ENCODE results near the gene DDX49. TPM values are rescaled to one million over a fixed set of nuclear protein-coding genes. Genes with fewer than 3 reads are reported as not detected.

DDX49 gene
- total RNA-seq, 1 experiment from 2014 or later: 47.9 TPM

- Mint-ChIP-seq H3K27me3 (ENCODE audit: low read depth) (peaks cover 34% of the 10 kb centered on the region), H3K36me3 (peaks cover 3% of the 10 kb centered on the region), H3K27ac (no peak overlapping the region), H3K4me3 (peak overlapping the region; percentile 61), H3K9me3 (no peaks in the 10 kb centered on the region), H3K4me1 (peaks cover 24% of the 10 kb centered on the region)
- CTCF ChIA-PET: interaction anchor here (1.4 kb wide), 1 partner anchor 23 kb away, joined by 7 read pairs; the partner anchor contains the start of genes COPE and DDX49
- no peak for DNase-seq (ENCODE audit: low spot score)
- POLR2A ChIA-PET: no interaction called here
- TF ChIP-seq EMX1 (CRISPR knock-in tag; IDR thresholded peaks at IDR 0.05) (no peak), E2F5 (CRISPR knock-in tag; IDR thresholded peaks at IDR 0.05) (no peak), GTF2I (CRISPR knock-in tag; conservative IDR thresholded peaks at IDR 0.05) (no peak), ZNF317 (CRISPR knock-in tag; IDR thresholded peaks at IDR 0.05; ENCODE audit: borderline replicate concordance, low read depth) (no peak)
- ATAC-seq: no peak
Measured at GRCh38 chr19:18942692-18943091, 23.2 kb downstream of the DDX49 start.

- ATAC-seq (no peak), DNase-seq (ENCODE audit: low spot score) (no peak)
- no peaks in the 10 kb centered on the region for H3K36me3 Mint-ChIP-seq
- peaks cover 34% of the 10 kb centered on the region for H3K27me3 Mint-ChIP-seq (ENCODE audit: low read depth)
- ChIA-PET POLR2A (no interaction called here), CTCF (interaction anchor here (1.4 kb wide), 1 partner anchor 43 kb away, joined by 3 read pairs; no protein-coding TSS in a partner anchor)
- H3K4me3 Mint-ChIP-seq: no peak overlapping the region
- no peaks in the 10 kb centered on the region for H3K9me3 Mint-ChIP-seq
- TF ChIP-seq PRDM15 (CRISPR knock-in tag; IDR thresholded peaks at IDR 0.05) (no peak), ZNF423 (CRISPR knock-in tag; IDR thresholded peaks at IDR 0.05) (no peak), ESRRA (CRISPR knock-in tag; IDR thresholded peaks at IDR 0.05; ENCODE audit: borderline replicate concordance) (no peak), GABPB1 (CRISPR knock-in tag; IDR thresholded peaks at IDR 0.05) (no peak), CDX4 (CRISPR knock-in tag; IDR thresholded peaks at IDR 0.05; ENCODE audit: borderline replicate concordance) (no peak), ZNF232 (CRISPR knock-in tag; IDR thresholded peaks at IDR 0.05) (no peak), NFYB (CRISPR knock-in tag; conservative IDR thresholded peaks at IDR 0.05; ENCODE audit: low read depth) (no peak), NFE2L1 (CRISPR knock-in tag; IDR thresholded peaks at IDR 0.05) (no peak), MYBL2 (CRISPR knock-in tag; IDR thresholded peaks at IDR 0.05) (no peak), E2F5 (CRISPR knock-in tag; IDR thresholded peaks at IDR 0.05) (no peak), NR2C2 (CRISPR knock-in tag; IDR thresholded peaks at IDR 0.05) (no peak), ZBTB21 (CRISPR knock-in tag; IDR thresholded peaks at IDR 0.05; ENCODE audit: borderline replicate concordance) (no peak), JAZF1 (CRISPR knock-in tag; IDR thresholded peaks at IDR 0.05) (no peak), STAT6 (CRISPR knock-in tag; conservative IDR thresholded peaks at IDR 0.05; ENCODE audit: low read depth) (no peak)
- no peak overlapping the region for H3K27ac Mint-ChIP-seq
- peaks cover 24% of the 10 kb centered on the region for H3K4me1 Mint-ChIP-seq
Measured at GRCh38 chr19:18943465-18943864, 23.9 kb downstream of the DDX49 start.

All from WTC11 (cell line).